ENCODE data around the gene CCN5.
"Not testable (repeated sequence)": the region's sequence is repeated elsewhere in the genome, so short reads cannot be mapped to it uniquely, and the experiment has no call there.

CCN5 gene, protein sequence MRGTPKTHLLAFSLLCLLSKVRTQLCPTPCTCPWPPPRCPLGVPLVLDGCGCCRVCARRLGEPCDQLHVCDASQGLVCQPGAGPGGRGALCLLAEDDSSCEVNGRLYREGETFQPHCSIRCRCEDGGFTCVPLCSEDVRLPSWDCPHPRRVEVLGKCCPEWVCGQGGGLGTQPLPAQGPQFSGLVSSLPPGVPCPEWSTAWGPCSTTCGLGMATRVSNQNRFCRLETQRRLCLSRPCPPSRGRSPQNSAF

DNA sequence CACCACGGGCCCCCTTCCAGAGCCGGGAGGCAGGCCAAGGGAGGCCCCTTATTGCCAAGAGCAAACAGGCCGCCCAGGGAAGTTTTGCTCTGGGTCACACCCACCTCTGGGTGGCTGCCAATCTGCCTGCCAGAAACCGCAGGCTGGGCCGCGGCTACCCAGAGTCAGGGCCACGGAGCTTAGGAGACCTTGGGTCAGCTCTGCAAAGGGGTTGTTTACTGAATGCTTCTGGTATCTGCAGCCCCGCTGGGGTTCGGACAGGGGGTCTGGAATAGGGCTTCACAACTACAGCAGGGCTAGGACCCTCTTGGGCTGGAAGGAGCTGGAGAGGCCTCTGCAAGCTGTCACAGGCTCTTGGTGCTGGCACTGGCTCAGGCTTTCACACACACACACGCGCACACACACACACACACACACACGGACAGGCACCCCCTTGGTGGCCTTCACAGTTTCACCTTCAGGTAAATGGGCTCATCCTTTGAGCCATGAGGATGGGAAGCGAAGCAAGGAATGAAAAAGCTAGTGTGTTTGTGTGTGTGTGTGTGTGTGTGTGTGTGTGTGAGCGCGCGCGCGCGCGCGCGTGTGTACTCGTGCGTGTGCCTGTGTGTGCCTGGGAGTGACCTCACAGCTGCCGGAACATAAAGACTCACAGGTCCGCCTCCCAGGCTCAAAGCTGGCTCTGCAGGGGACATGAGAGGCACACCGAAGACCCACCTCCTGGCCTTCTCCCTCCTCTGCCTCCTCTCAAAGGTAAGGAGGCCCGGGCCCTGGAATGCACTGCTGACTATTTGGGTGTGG, at the start of gene CCN5:
CCN5 (plus strand) TSS at position 669 of the 798 bp plus-strand sequence; CDS start at position 691, 22 bp downstream.
- DNase-seq (ENCODE audit: low read depth in 2 of 2): no peak

DNA sequence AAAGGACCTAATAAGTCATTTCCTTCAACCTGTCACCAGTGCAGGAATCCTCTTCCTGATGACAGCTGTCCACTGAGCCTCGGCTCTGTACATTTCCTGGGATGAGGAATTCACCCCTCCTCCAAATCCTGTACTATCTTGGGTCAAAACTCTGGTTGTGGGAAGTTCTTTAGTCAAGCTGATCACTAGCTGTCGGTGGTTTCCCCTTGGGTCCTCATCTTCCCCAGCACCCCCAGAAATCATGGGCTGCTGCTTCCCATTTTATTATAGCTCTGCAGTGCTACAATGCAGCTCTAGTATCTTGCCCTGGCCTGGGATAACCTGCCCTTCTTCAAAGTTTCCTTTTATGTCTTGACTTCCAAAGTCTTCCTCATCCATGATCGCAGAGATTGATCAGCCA, 49.1 kb upstream of the CCN5 start:
- DNase-seq (ENCODE audit: low read depth in 2 of 2): no peak

DNA sequence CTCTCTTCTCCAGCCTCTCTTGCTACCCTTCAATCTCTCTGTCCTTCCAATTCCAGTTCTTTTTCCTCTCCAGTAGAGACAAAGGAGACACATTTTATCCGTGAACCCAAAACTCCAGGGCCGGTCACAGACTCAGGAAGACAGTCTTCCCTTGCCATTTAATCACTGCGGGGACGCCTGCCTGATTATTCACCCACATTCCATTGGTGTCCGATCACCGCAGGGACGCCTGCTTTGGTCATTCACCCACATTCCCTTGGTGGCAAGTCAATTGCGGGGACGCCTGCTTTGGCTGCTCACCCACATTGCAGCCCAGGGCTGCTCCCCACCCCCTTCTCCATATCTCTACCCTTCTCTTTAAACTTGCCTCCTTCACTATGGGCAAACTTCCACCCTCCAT, 44.3 kb upstream of the CCN5 start:
- DNase-seq (ENCODE audit: low read depth in 2 of 2): not testable (repeated sequence)

DNA sequence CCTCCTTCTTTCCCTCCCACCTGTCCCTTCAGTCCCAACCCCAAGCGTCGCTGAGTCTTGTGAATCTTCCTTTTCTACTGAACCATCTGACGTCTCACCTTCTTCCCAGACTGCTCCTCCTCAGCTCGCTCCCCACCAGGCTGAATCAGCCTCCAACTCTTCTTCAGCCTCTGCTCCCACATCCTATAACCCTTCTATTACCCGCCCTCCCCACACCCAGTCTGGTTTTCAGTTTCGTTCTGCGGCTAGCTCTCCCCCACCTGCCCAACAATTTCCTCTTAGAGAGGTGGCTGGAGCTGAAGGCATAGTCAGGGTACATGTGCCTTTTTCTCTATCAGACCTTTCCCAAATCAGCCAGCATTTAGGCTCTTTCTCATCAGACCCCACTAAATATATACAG, 43.6 kb upstream of the CCN5 start:
- peak; percentile 63 to 65 for DNase-seq (ENCODE audit: low read depth in 2 of 2)

DNA sequence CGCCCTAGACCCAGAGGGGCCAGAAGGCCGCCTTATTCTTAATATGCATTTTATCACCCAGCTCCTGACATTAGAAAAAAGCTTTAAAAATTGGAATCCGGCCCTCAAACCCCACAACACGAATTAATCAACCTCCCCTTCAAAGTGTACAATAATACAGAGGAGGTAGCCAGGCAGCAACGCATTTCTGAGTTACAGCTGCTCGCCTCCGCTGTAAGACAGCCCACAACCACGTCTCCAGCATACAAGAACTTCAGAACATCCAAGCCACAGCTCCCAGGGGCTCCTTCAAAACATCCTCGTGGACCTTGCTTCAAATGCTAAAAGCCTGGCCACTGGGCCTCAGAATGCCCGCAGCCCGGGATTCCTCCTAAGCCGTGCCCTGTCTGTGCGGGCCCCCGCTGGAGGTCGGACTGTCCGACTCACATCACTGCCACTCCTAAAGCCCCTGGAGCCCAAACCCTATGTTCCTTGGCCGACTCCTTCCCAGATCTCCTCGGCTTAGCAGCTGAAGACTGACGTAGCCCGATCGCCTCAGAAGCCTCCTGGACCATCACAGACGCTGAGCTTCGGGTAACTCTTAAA, 42.8 kb upstream of the CCN5 start:
- DNase-seq (ENCODE audit: low read depth in 2 of 2): not testable (repeated sequence)

DNA sequence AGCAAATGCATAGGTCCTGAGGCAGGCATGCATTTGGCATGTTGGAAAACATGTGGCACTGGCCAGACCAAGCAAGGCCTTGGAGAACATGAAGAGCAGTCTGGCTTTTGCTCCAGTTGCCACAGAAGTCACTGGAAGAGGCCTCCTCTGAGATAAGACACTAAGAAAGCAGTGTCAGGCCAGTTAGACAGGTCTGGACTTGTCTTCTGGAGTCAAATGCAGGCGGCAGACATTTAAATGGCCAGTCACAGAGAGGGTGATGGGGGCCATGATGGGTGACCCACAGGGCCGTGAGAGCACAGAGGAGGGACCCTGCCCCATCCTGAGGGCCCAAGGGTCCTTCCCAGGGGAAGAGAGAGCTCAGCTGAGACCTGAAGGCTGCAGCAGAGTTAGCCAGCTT, 36.9 kb upstream of the CCN5 start:
- no peak for DNase-seq (ENCODE audit: low read depth in 2 of 2)

DNA sequence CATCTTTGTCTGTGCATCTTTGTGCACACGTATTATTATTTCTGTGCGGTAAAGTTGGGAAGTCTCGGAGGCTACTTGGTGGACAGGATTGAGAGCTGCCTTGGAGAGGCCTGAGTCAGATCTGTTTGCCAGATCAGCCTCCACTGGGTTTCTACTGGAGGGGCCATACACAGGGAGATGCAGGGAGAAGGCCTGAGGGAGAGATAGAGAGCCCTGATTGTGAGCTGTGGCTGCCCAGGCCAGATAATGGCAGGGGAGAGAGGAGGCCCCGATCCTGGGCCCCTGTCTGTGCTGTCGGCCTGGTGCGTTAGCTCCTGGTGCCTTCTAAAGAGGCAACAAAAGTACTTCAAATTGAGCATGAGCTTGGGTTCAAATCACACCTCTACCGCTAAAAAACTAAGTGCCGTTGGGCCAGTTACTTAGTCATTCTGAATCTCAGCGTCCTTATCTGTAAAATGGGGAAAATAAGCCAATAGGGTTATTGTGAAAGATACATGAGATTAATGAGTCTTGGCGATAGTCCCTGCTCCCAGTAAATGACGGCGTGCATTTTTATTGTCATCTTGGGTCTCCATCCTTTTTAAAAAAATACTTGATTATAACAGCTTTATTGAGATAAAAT, 36.1 kb upstream of the CCN5 start:
- DNase-seq (ENCODE audit: low read depth in 2 of 2): no peak

DNA sequence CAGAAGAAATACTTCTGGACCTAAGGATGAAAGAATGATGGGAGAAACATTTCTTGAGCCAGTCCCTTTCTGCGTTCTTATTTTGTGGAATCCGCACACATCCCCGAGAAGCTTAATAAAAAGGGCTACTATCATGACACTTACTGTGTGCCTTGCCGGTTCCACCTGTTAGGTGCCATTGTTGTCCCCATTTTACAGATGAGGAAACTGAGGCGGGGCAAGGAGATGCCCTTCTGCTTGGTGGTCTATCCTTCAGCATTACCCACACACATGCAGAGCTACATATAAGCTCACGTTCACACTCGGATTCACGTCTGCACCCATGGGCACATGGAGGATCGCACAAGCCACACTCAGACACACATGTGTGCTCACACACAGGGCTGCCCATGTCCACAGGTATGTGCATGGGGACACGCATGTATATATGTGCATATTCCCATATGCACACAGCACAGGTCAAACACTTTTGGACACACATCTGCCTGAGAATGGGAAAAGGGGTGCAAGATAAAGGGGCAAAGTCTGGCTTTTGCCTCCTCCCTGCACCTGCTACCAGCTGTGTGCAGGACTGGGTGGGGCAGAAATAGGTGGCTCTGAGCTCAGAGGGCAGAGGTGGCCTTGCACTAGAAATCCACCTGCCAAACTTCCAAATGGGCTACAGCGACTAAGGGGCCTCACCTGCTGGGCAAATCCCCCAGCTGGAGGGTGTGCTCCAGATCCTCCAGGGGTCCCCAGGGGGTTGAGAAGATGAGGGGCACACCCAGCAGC, 33.2 kb upstream of the CCN5 start:
- DNase-seq (ENCODE audit: low read depth in 2 of 2): no peak

DNA sequence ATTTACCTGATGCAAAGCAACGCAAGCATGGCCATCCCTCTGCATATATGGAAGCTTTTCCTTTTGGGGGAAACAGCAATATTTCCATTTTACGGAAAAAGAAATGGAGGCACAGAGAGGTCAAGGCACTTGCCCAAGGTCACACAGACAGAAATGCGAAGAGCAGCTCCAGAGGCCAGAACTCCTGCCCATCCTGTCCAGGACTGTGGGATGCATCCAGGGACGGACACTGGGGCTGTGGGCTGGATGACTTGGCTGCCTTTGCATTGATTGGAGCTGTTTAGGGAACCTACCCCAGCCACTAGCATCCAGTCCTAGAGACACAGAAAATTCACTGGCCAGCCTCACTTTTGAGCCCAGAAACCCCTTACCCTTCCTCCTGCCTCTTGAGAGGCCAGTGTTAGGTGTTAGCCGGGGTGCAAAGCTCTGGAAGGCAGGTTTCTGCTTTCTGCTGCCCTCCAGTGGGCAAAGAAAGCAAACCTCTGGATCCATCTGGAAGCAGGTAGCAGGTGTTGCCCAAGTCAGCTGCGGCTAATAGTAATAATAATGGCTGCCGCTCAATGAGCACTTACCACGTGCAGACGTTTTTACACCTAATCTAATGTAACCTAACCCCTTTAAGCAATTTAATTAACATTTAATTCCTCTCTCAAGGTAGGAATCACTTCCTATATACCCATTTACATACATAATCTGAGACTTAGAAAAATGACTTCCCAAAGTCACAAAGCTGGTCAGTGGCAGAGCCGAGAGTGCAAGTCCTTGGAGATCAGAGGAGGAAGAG, 31.7 kb upstream of the CCN5 start:
- DNase-seq (ENCODE audit: low read depth in 2 of 2): peak; percentile 31 to 40

DNA sequence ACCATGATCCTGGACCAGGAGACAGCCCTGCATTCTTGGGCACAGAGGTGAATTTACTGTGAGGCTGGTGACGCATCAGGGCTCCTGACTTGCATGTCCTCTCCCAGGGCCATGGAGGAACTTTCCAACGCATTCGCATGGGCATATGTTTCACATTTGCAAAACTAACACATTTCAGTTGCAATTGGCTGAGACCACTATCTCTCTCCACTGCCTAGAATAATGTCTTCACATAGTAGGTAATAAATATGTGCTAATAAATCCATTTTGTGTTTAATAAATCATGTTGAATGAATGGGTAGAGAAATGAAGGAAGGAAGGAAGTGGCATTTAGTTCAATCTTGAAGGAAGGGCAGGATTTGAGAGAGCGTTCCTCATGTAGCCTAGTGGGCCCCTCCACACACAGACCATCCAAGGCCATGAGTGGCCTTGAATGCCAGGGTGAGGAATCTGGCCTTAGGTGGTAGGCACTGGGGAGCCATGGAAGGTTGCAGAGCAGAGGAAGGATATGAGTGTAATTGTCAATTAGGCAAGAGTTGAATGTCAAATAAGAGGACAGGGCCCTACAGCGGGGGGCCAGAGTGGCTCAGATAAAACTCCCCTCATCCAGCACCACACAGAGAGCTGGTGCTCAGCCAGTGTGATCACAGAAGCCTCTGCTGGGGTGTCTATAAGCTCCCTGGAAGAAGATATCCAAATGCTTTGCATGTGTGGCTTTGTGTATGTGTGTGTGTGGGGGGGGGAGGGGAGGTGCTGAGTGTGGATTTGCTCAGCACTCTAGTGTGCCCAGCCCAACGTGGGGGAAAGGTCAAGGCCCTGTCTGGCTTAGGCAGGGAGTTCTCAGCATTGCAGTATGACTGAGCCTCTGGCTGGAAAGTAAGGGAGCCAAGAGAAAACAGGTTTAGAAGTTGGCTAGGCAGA, 30.9 kb upstream of the CCN5 start:
- DNase-seq (ENCODE audit: low read depth in 2 of 2): no peak

DNA sequence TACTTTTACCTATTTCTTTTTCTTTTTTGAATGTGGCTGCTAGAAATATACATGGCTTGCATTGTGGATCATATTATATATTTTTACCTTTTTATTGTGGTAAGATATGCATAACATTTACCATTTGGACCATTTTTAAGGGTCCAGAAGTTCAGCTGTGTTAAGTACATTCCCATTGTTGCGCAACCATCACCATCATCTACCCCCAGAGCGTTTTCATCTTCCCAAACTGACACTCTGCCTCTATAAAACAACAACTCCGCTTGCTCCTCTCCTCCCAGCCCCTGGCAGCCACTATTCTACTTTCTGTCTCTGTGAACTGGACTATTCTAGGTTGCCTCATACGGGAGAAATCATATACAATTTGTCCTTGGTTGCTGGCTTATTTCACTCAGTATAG, 28.2 kb upstream of the CCN5 start:
- DNase-seq (ENCODE audit: low read depth in 2 of 2): no peak

DNA sequence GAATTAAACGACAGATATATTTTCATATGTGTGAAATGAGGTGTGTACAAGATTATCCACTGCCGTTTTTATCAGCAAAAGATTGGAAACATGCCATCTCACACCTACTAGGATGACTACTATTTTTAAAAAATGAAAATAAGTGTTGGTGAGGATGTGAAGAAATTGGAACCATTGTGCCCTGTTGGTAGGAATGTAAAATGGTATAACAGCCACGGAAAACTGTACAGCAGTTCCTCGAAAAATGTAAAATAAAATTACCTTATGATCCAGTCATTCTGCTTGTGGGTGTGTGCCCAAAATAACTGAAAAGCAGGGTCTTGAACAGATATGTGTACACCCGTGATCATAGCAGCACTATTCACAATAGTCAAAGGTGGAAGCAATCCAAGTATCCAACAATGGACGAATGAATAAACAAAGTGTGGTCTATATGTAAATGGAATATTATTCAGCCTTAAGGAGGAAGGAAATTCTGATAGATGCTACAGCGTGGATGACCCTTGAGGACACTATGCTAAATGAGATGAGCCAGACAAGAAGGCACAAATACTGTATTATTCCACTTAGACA, 27.0 kb upstream of the CCN5 start:
- DNase-seq (ENCODE audit: low read depth in 2 of 2): no peak

DNA sequence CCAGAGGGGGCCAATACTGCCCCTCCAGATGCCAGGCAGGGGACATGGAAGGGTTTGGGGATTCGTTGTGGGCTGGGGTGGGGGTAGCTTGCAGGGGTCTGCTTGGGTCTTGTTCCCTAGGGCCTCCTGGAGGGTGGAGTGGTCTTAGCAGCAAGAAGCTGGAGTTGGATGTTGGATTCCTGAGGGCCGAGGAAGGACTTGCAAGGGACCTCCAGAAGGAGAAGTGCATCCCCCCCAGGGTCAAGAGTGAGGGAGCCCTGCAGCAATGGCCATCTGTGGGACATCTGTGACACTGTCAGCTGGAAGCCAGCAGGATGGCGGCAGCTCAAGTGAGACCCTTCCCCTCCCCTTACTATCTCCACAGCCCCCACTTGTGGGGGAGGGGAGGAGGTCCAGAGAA, 25.4 kb upstream of the CCN5 start:
- no peak for DNase-seq (ENCODE audit: low read depth in 2 of 2)

DNA sequence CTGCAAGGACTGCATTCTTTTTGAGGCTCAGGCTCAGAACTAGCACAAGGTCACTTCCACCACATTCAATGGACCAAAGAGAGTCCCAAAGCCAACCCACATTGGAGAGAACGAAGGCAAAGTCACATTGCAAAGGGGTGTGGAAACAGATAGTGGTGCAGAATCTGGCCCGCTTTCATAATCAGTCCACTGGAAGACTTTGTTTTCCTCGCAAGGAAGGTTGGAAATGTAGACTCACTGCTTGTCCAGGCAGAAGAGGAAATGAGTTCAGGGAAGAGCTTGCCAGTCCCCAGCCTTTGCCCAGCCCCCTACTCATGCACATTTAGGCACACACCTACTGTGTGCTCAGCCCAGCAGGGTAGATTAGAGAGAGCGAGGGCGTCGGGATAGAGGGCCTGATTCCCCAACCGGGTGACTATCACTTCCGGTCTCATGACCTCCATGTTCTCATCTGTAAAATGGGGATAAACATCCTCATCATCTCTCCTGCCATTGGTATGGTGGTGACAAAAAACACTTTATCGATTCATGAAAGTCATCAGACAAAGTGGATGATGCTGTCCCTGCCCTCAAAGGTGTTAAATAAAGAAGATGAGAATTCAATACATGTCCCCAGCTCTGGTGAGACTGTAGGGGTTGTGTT, 24.3 kb upstream of the CCN5 start:
- DNase-seq (ENCODE audit: low read depth in 2 of 2): no peak

DNA sequence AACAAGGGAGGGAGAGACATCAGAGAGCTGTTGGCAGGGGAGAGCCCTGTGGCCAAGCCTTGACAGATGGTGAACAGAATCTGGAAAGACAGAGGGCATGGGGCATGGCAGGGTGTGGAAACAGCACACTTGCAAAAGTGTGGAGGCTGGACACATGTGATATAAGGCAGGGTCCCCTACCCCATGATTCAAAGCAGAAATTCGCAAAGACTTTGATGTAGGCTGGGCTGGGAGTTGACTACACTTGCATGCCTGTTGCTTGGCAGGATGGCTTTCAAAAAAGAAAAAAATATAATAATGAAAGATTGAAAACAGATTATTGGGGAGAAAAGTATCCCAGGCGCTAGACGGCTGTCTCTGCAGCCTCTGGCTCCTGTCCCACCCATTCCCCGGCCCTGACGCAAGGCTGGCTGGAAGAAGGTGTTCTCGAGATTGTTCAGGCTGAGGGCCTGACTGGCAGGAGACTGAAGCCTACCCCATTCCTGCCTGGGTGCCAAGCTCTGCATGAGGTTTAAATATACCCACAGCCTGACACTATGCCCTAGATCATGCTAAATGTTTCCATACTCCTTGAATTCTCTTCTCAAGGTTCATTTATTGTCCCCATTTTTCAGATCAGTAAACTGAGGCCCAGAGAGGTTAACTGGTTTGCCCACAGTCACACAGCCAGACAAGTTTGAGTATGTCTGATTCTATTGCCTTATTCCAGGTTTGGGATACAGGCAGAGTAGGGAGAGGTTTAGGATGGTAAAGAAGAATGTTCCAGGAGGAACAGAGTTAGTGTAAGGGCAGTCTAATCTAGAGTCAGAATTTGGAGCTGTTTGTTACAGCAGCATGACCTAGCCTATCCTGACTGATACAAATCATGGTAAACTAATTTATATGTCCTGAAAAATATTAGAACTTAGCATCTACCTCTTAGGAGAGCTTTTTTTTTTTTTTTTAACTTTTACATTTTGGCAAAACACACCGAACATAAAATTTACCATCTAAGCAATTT, 23.4 kb upstream of the CCN5 start:
- DNase-seq (ENCODE audit: low read depth in 2 of 2): no peak

DNA sequence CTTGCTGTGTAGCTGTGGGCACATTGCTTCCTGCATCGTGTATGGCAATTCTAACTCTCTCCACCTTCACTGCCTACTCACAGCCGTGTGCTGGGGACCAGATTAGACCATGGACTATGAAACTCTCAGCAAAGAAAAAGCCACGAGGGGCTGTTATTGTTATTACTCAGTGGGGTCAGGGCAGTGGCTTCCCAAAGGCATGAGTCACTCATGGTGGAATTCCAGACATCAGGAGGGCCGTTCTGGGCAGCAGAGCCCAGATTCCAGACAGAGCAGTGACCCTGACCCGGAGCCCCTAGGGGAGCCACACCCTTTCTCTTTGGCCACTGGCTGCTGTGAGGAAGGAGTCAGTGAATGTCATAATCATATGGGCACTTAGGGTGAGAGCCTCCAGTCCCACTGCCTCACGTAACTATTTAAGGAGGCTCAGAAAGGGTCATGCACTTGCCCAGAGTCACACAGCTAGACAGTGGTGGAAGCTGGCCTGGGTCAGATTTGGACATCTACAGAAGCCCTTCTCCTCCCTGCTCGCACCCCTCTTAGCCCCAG, 22.2 kb upstream of the CCN5 start:
- no peak for DNase-seq (ENCODE audit: low read depth in 2 of 2)

DNA sequence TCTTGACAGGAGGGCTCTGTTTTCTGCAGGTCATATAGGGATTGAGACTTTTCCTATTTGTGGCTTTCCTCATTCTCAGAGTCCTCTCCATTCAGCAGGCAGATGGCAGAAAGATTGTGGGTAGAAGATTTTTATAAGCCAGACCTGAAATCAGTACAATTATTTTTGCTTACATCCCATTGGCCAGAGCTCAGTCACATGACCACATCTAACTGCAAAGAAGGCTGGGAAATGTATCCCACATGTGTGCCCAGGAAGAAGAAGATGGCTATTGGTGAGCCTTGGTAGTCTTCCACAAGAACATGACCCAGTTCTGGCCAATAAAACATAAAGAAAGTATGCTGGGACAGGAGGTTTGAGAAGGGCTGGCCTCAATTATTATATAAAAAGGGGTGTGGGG, 21.5 kb upstream of the CCN5 start:
- no peak for DNase-seq (ENCODE audit: low read depth in 2 of 2)

DNA sequence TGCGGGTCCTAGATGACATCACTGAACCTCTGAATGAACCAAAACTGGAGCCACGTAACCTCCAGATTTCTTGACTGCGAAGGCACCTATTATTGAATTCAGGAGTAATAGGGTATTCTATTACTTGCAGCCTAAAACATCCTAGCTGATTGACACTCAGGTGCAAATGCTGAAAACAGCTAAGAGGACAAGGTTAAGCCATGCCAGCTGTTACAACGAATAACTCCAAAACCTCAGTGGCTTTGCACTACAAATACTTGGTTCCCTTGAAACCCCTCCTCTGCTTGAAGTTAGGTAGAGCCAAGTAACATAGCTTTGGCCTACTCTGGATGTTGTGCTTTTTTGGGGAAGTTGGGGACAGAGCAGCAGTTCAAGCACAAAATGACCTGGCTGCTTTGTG, 21.0 kb upstream of the CCN5 start:
- no peak for DNase-seq (ENCODE audit: low read depth in 2 of 2)
